ENCODE measurements around the gene CCL23.

GRCh38 chr17:36030956-36031355, 13.2 kb upstream of the CCL23 start:
- TF ChIP-seq CTCF (IDR thresholded peaks at IDR 0.05; ENCODE audit: low read depth, low read length, missing input control): no peak
- no peak for TF ChIP-seq MAX (IDR thresholded peaks at IDR 0.05)
- TF ChIP-seq SP1 (IDR thresholded peaks at IDR 0.05): no peak
- TF ChIP-seq FOXA1 (IDR thresholded peaks at IDR 0.05): no peak
- TF ChIP-seq GABPA (IDR thresholded peaks at IDR 0.05 in 1 of 2, conservative IDR thresholded peaks at IDR 0.05 in 1 of 2): no peak
- TF ChIP-seq NR2F2 (IDR thresholded peaks at IDR 0.05): no peak
- TF ChIP-seq EGR1 (IDR thresholded peaks at IDR 0.05; ENCODE audit: low read depth in 2 of 2): no peak
